Peyer's patch (tissue), 4 donors: ENCODE results near the gene CRIP2. TPM values are rescaled to one million over a fixed set of nuclear protein-coding genes. Genes with fewer than 3 reads are reported as not detected.

Experiments
- DNase-seq, 3 donors: peaks; one replicate each; pipeline ENCODE4 v3.0.0-alpha.2; 2017 to 2019
- H3K27ac ChIP-seq, 4 donors: fragments of 200-600 bp; sonication (generic); one replicate each; pipeline ENCODE4 v1.5.1; 2016 to 2019
- H3K27me3 ChIP-seq, 2 donors: fragments of 200-600 bp; sonication (generic); one replicate each; pipeline ENCODE4 v1.5.1; 2019
- H3K36me3 ChIP-seq, 3 donors: fragments of 200-600 bp; sonication (generic); one replicate each; pipeline ENCODE4 v1.5.1; 2016 to 2019
- H3K4me1 ChIP-seq, 4 donors: fragments of 200-600 bp; sonication (generic); one replicate each; pipeline ENCODE4 v1.5.1; 2016 to 2019
- H3K4me3 ChIP-seq, 4 donors: fragments of 200-600 bp; sonication (generic); 1 replicate in 3 of 4; 2 replicates in 1 of 4; pipeline ENCODE4 v1.5.1; 2016 to 2019; ENCODE audit warnings: mild to moderate bottlenecking in 1 of 4
- H3K9me3 ChIP-seq, 4 donors: fragments of 200-600 bp; sonication (generic); one replicate each; pipeline ENCODE4 v1.5.1; 2016 to 2019; ENCODE audit warnings: mild to moderate bottlenecking in 1 of 4
- CTCF ChIP-seq, 6 experiments: fragments of 450-650 bp in 4 of 6; fragments of 200-600 bp in 2 of 6; sonication (generic) in 1 of 6; IDR thresholded peaks; one replicate each; pipeline ENCODE4 v1.5.1; 2017 to 2019; ENCODE audit warnings: antibody characterized with exemption in 6 of 6, mild to moderate bottlenecking in 3 of 6, moderate library complexity in 1 of 6
- POLR2A ChIP-seq, 2 donors: fragments of 450-650 bp; IDR thresholded peaks; one replicate each; pipeline ENCODE4 v1.5.1; 2017; ENCODE audit warnings: antibody characterized with exemption in 2 of 2, mild to moderate bottlenecking in 2 of 2, moderate library complexity in 2 of 2
- total RNA-seq, 4 donors: library from RNA; depleted of rRNA; stranded (reverse); fragments of >200 nt; gene quantifications; one replicate each; pipeline ENCODE4 v1.1.0, GENCODE V29; 2016

The CRIP2 gene
- total RNA-seq, 4 donors from 2014 or later: 20.8 to 69.3 (median 41.9) TPM

DNA sequence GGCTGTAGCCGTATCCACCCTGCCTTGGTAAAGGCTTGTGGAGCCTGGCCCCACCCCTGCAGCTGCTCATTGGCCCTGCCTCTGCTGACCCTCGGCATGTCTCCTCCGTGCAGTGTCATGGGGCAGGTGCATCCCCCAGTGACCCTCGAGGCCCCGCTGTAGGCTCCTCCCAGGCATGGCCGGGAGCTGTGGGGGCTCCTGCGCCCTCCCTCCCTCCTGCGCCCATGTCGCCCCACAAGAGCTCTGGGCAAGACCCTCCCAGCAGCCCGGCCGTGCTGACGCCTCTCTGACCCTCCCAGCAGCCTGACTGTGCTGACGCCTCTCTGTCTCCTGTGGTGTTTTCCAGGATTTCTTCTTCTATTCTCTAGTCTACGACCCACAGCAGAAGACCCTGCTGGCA, 20.8 kb upstream of the CRIP2 start:
- H3K9me3 ChIP-seq: no peaks in the 10 kb centered on the region
- no peak overlapping the region for H3K27ac ChIP-seq

GRCh38 chr14:105455086-105455640, 19.5 kb upstream of the CRIP2 start:
- TF ChIP-seq POLR2A (IDR thresholded peaks at IDR 0.05) (no peak), CTCF (IDR thresholded peaks at IDR 0.05) (no peak)
- Histone ChIP-seq H3K27ac (no peak overlapping the region), H3K4me3 (no peak overlapping the region), H3K36me3 (peaks cover 0 to 57% (median 0%) of the 10 kb centered on the region in 3 donors), H3K9me3 (no peaks in the 10 kb centered on the region), H3K27me3 (no peaks in the 10 kb centered on the region), H3K4me1 (no peaks in the 10 kb centered on the region)
- no peak for DNase-seq

More for the DNA sequence above, 20.8 kb upstream of the CRIP2 start:
- H3K4me3 ChIP-seq: no peak overlapping the region
- TF ChIP-seq CTCF (IDR thresholded peaks at IDR 0.05): no peak
- peaks cover 0 to 65% (median 0%) of the 10 kb centered on the region in 3 donors for H3K36me3 ChIP-seq
- no peaks in the 10 kb centered on the region for H3K27me3 ChIP-seq
- DNase-seq: no peak
- H3K4me1 ChIP-seq: peaks cover 0 to 7% (median 0%) of the 10 kb centered on the region in 4 donors

- peaks cover 0 to 59% (median 0%) of the 10 kb centered on the region in 3 donors for H3K36me3 ChIP-seq
- peak in 1 of 3 donors; percentile 76 for DNase-seq
These were observed 18.6 kb upstream of the CRIP2 start for GRCh38 chr14:105455766-105456660.

DNA sequence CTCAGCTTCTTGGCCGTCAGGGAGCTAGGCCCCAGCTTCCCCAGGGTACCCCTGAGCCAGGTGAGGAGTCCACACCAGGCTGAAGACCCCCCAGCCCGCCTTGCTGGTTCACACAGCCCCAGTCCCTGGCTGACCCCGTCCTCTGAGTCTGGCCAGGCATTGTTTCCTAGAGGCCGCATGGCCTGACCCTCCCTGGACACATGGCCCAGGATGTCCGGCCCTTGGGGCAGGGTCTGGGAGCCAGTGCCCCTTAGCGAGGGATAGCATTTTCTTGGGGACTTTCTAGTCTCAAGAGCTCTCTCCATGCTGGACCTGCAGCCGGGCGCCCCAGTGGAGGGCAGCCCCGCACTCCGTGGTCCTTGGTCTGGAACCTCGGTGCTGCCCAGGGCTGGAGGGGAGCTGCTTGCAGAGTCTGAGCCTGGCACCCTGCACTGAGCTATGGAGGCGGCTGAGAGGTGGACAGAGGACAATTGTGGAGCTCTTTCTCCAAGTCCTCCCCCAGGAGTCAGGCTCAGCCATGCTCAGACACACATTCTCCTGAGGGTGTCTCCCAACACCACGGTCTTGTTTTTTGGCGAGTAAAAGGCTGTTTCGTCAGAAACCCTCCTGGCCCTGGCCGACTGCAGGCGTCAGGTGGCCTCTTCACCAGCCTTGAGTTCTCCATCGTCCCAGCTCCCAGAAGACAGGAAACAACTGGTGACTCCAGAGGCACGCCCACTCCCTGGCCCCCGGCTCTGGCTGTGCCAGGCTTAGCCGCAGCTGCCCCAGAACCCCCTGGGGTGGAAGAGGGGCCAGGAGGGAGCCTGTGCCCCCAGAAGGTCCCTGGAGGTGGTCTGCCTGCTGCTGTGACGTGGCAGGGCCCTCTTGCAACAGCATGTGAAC, 17.6 kb upstream of the CRIP2 start:
- TF ChIP-seq POLR2A (IDR thresholded peaks at IDR 0.05) (no peak), CTCF (IDR thresholded peaks at IDR 0.05) (no peak)
- H3K9me3 ChIP-seq: no peaks in the 10 kb centered on the region
- no peak for DNase-seq
- no peaks in the 10 kb centered on the region for H3K27me3 ChIP-seq
- no peak overlapping the region for H3K27ac ChIP-seq
- H3K4me1 ChIP-seq: no peaks in the 10 kb centered on the region
- H3K4me3 ChIP-seq: no peak overlapping the region
- peaks cover 0 to 62% (median 0%) of the 10 kb centered on the region in 3 donors for H3K36me3 ChIP-seq

More at GRCh38 chr14:105455766-105456660, 18.6 kb upstream of the CRIP2 start:
- no peaks in the 10 kb centered on the region for H3K4me1 ChIP-seq
- H3K27me3 ChIP-seq: no peaks in the 10 kb centered on the region
- TF ChIP-seq POLR2A (IDR thresholded peaks at IDR 0.05) (no peak), CTCF (IDR thresholded peaks at IDR 0.05) (no peak)
- no peaks in the 10 kb centered on the region for H3K9me3 ChIP-seq
- H3K4me3 ChIP-seq: no peak overlapping the region
- H3K27ac ChIP-seq: peak overlapping the region in 2 of 4 donors; percentile 32 to 46

DNA sequence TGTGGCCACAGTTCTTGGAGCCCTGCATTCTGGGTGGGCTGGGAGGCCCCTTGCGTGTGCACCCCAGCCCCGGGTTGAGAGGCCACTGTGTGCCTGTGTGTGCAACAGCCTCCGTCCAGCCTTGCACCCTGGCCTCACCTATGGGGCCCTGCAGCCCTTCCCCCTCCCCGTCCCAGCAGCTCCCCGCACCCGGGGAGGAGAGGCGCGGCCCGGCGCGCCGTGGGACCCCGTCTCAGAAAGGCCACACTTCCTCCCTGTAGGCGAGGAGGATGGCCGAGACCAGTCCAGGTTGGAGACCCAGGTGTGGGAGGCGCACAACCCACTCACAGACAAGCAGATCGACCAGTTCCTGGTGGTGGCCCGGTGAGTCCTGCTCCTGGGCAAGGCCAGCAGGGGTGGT, 16.6 kb upstream of the CRIP2 start:
- TF ChIP-seq POLR2A (IDR thresholded peaks at IDR 0.05): no peak
- TF ChIP-seq CTCF (IDR thresholded peaks at IDR 0.05): no peak
- Histone ChIP-seq H3K36me3 (peaks cover 0 to 69% (median 0%) of the 10 kb centered on the region in 3 donors), H3K27me3 (no peaks in the 10 kb centered on the region), H3K4me3 (no peak overlapping the region), H3K27ac (no peak overlapping the region), H3K4me1 (no peaks in the 10 kb centered on the region), H3K9me3 (no peaks in the 10 kb centered on the region)
- no peak for DNase-seq
